ENCODE measurements around the gene MACROH2A1. TPM values are rescaled to one million over a fixed set of nuclear protein-coding genes. Genes with fewer than 3 reads are reported as not detected.

Gene MACROH2A1
- total RNA-seq, 1 experiment from 2014 or later, result 236 TPM

- H3K9me3 Mint-ChIP-seq (ENCODE audit: unreplicated experiment), result peaks cover 12% of the 10 kb centered on the region
- Histone ChIP-seq H3K27me3 (replicated peaks; ENCODE audit: control insufficient read depth, insufficient read depth, low read length) (no peaks in the 10 kb centered on the region), H3K36me3 (ENCODE audit: control insufficient read depth, insufficient read depth, low read length) (no peaks in the 10 kb centered on the region), H3K9me3 (0 out of 2 replicates have a peak, but pooled peaks cover 3% of the 10 kb centered on the region), H3K4me1 (peaks cover 25% of the 10 kb centered on the region), H3K4me3 (ENCODE audit: low read depth, low read length) (no peak overlapping the region)
- intact Hi-C loops (cut with micrococcal nuclease; ENCODE audit: unreplicated experiment), result no loop called here
- peak overlapping the region; percentile 0 for H3K27ac Mint-ChIP-seq (ENCODE audit: unreplicated experiment)
- TF ChIP-seq, protein P1, sequence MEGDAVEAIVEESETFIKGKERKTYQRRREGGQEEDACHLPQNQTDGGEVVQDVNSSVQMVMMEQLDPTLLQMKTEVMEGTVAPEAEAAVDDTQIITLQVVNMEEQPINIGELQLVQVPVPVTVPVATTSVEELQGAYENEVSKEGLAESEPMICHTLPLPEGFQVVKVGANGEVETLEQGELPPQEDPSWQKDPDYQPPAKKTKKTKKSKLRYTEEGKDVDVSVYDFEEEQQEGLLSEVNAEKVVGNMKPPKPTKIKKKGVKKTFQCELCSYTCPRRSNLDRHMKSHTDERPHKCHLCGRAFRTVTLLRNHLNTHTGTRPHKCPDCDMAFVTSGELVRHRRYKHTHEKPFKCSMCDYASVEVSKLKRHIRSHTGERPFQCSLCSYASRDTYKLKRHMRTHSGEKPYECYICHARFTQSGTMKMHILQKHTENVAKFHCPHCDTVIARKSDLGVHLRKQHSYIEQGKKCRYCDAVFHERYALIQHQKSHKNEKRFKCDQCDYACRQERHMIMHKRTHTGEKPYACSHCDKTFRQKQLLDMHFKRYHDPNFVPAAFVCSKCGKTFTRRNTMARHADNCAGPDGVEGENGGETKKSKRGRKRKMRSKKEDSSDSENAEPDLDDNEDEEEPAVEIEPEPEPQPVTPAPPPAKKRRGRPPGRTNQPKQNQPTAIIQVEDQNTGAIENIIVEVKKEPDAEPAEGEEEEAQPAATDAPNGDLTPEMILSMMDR (IDR thresholded peaks at IDR 0.05; ENCODE audit: insufficient read depth in 1 of 2, low read depth in 1 of 2, low read length in 1 of 2, severe bottlenecking in 1 of 2, unreplicated experiment in 1 of 2), result no peak
- H3K36me3 Mint-ChIP-seq (ENCODE audit: insufficient read depth, unreplicated experiment), result peaks cover 5% of the 10 kb centered on the region
- no TSS peak for BruUV-seq (replicated peaks)
- CTCF ChIA-PET, result interaction anchor here (1.2 kb wide), 1 partner anchor 39 kb away, joined by 3 read pairs; no protein-coding TSS in a partner anchor
- POLR2A ChIA-PET, result no interaction called here
- H3K4me3 Mint-ChIP-seq (ENCODE audit: unreplicated experiment), result peak overlapping the region; percentile 39
- no peaks in the 10 kb centered on the region for H3K27me3 Mint-ChIP-seq (ENCODE audit: insufficient read depth, unreplicated experiment)
- peak; percentile 42 to 68 for DNase-seq
- peaks cover 20% of the 10 kb centered on the region for H3K4me1 Mint-ChIP-seq (ENCODE audit: low read depth, unreplicated experiment)
These were observed 24.3 kb upstream of the MACROH2A1 start for GRCh38 chr5:135423146-135423845.

- no peaks in the 10 kb centered on the region for H3K9me3 ChIP-seq
- TF ChIP-seq, protein P1 (IDR thresholded peaks at IDR 0.05; ENCODE audit: insufficient read depth in 1 of 2, low read depth in 1 of 2, low read length in 1 of 2, severe bottlenecking in 1 of 2, unreplicated experiment in 1 of 2), result no peak
- ChIA-PET POLR2A (no interaction called here), CTCF (no interaction called here)
- H3K36me3 ChIP-seq (ENCODE audit: control insufficient read depth, insufficient read depth, low read length), result no peaks in the 10 kb centered on the region
- peaks cover 5% of the 10 kb centered on the region for H3K36me3 Mint-ChIP-seq (ENCODE audit: insufficient read depth, unreplicated experiment)
- H3K4me3 ChIP-seq (ENCODE audit: low read depth, low read length), result no peak overlapping the region
- no peaks in the 10 kb centered on the region for H3K27me3 Mint-ChIP-seq (ENCODE audit: insufficient read depth, unreplicated experiment)
- peaks cover 9% of the 10 kb centered on the region for H3K9me3 Mint-ChIP-seq (ENCODE audit: unreplicated experiment)
- intact Hi-C loops (cut with micrococcal nuclease; ENCODE audit: unreplicated experiment), result no loop called here
- no peaks in the 10 kb centered on the region for H3K27me3 ChIP-seq (replicated peaks; ENCODE audit: control insufficient read depth, insufficient read depth, low read length)
- DNase-seq, result no peak
- peaks cover 25% of the 10 kb centered on the region for H3K4me1 ChIP-seq
- BruUV-seq (replicated peaks), result no TSS peak
- H3K27ac Mint-ChIP-seq (ENCODE audit: unreplicated experiment), result no peak overlapping the region
- peaks cover 25% of the 10 kb centered on the region for H3K4me1 Mint-ChIP-seq (ENCODE audit: low read depth, unreplicated experiment)
- H3K4me3 Mint-ChIP-seq (ENCODE audit: unreplicated experiment), result no peak overlapping the region
These were observed 23.4 kb upstream of the MACROH2A1 start for GRCh38 chr5:135422419-135422818.

- no peak for DNase-seq
- no peak overlapping the region for H3K4me3 Mint-ChIP-seq (ENCODE audit: unreplicated experiment)
- no TSS peak for BruUV-seq (replicated peaks)
- Histone ChIP-seq H3K9me3 (no peaks in the 10 kb centered on the region), H3K27me3 (replicated peaks; ENCODE audit: control insufficient read depth, insufficient read depth, low read length) (no peaks in the 10 kb centered on the region), H3K36me3 (ENCODE audit: control insufficient read depth, insufficient read depth, low read length) (no peaks in the 10 kb centered on the region), H3K4me1 (no peaks in the 10 kb centered on the region; the same call in 1 of the 2 replicates), H3K4me3 (ENCODE audit: low read depth, low read length) (no peak overlapping the region)
- POLR2A ChIA-PET, result no interaction called here
- CTCF ChIA-PET, result no interaction called here
- H3K27me3 Mint-ChIP-seq (ENCODE audit: insufficient read depth, unreplicated experiment), result peaks cover 5% of the 10 kb centered on the region
- H3K36me3 Mint-ChIP-seq (ENCODE audit: insufficient read depth, unreplicated experiment), result no peaks in the 10 kb centered on the region
- TF ChIP-seq, protein P1 (IDR thresholded peaks at IDR 0.05; ENCODE audit: insufficient read depth in 1 of 2, low read depth in 1 of 2, low read length in 1 of 2, severe bottlenecking in 1 of 2, unreplicated experiment in 1 of 2), result no peak
- no peak overlapping the region for H3K27ac Mint-ChIP-seq (ENCODE audit: unreplicated experiment)
- peaks cover 9% of the 10 kb centered on the region for H3K9me3 Mint-ChIP-seq (ENCODE audit: unreplicated experiment)
- peaks cover 10% of the 10 kb centered on the region for H3K4me1 Mint-ChIP-seq (ENCODE audit: low read depth, unreplicated experiment)
- intact Hi-C loops (cut with micrococcal nuclease; ENCODE audit: unreplicated experiment), result no loop called here
These were observed 18.1 kb upstream of the MACROH2A1 start for GRCh38 chr5:135417083-135417482.

Data from Caco-2 (cell line).